IMR-90 (cell line): ENCODE results near the gene EGFL8.

Experiments
- BHLHE40 ChIP-seq: fragments of 150-350 bp; IDR thresholded peaks from 2 replicates; pipeline ENCODE4 v1.6.1; 2016; ENCODE audit warnings: mild to moderate bottlenecking, low read depth, low read length
- CEBPB ChIP-seq: IDR thresholded peaks from 2 replicates; pipeline ENCODE4 v1.6.1; 2012; ENCODE audit warnings: low read depth, low read length, improper control_type of control experiment
- CTCF ChIP-seq: conservative IDR thresholded peaks from 2 replicates; pipeline ENCODE4 v1.5.1; 2012; ENCODE audit warnings: mild to moderate bottlenecking, low read depth, low read length, improper control_type of control experiment
- MAFK ChIP-seq: IDR thresholded peaks from 2 replicates; pipeline ENCODE4 v1.6.1; 2012; ENCODE audit warnings: low read depth, low read length, improper control_type of control experiment
- POLR2A ChIP-seq: IDR thresholded peaks from 2 replicates; pipeline ENCODE4 v1.6.1; 2012; ENCODE audit warnings: mild to moderate bottlenecking, low read depth, low read length
- RAD21 ChIP-seq: IDR thresholded peaks from 2 replicates; pipeline ENCODE4 v1.6.1; 2012; ENCODE audit warnings: low read length, improper control_type of control experiment
- RFX5 ChIP-seq: IDR thresholded peaks from 2 replicates; pipeline ENCODE4 v1.8.0; 2012; ENCODE audit warnings: low read depth, mild to moderate bottlenecking, low read length, moderate library complexity
- USF2 ChIP-seq: fragments of 150-350 bp; IDR thresholded peaks from 2 replicates; pipeline ENCODE4 v1.6.1; 2017; ENCODE audit warnings: mild to moderate bottlenecking, antibody characterized with exemption, low read length, low read depth

GRCh38 chr6:32132110-32132509, 32.3 kb upstream of the EGFL8 start:
- TF ChIP-seq CTCF (no peak), BHLHE40 (no peak), RFX5 (no peak), CEBPB (no peak), MAFK (no peak), RAD21 (no peak), POLR2A (no peak), USF2 (no peak)
